Loucy (cell line): ENCODE results near the gene MEAK7.

Source experiments
- CTCF ChIP-seq: fragments of 200-600 bp; sonication (generic); conservative IDR thresholded peaks from 2 replicates; pipeline ENCODE4 v1.5.1; 2014; ENCODE audit warnings: mild to moderate bottlenecking, antibody characterized with exemption, low read length
- EZH2phosphoT487 ChIP-seq: fragments of 200-600 bp; IDR thresholded peaks from 2 replicates; pipeline ENCODE4 v1.6.1; 2018; ENCODE audit warnings: antibody characterized with exemption, mild to moderate bottlenecking, moderate library complexity, borderline replicate concordance

GRCh38 chr16:84482001-84482891 is 22.2 kb downstream of the MEAK7 start:
- no peak for TF ChIP-seq CTCF
- TF ChIP-seq EZH2phosphoT487 = no peak
